Liver (tissue), 9 donors: ENCODE measurements around the gene KLF1. TPM values are rescaled to one million over a fixed set of nuclear protein-coding genes. Genes with fewer than 3 reads are reported as not detected.
A peak's percentile ranks its signal among the peaks of the same experiment; 100 is the strongest.

ENCODE experiments used
- DNase-seq: peaks from one replicate; pipeline ENCODE4 v3.0.0-alpha.2; 2017; ENCODE audit warnings: low spot score
- H3K27ac ChIP-seq, 2 donors: one replicate each; pipeline ENCODE4 v1.7.0; 2013; ENCODE audit warnings: inconsistent platforms in 2 of 2, low read length in 2 of 2, control low read depth in 1 of 2, low read depth in 1 of 2, mild to moderate bottlenecking in 1 of 2
- H3K27me3 ChIP-seq, 4 donors: one replicate each; pipeline versions ENCODE4 v1.6.1 to v1.7.0; 2013; ENCODE audit warnings: low read length in 3 of 4, inconsistent platforms in 1 of 4, mild to moderate bottlenecking in 1 of 4, moderate library complexity in 1 of 4; ENCODE audit not compliant: control insufficient read depth in 4 of 4, insufficient read depth in 4 of 4
- H3K36me3 ChIP-seq, 4 donors: one replicate each; pipeline versions ENCODE4 v1.6.1 to v1.7.0; 2013; ENCODE audit warnings: low read length in 3 of 4, mild to moderate bottlenecking in 3 of 4, low read depth in 1 of 4, moderate library complexity in 1 of 4; ENCODE audit not compliant: control insufficient read depth in 4 of 4, insufficient read depth in 3 of 4
- H3K4me1 ChIP-seq, 4 donors: one replicate each; pipeline versions ENCODE4 v1.6.1 to v1.7.0; 2013; ENCODE audit warnings: low read length in 3 of 4, mild to moderate bottlenecking in 3 of 4, moderate library complexity in 1 of 4; ENCODE audit not compliant: control insufficient read depth in 4 of 4, insufficient read depth in 4 of 4
- H3K4me3 ChIP-seq, 3 donors: one replicate each; pipeline versions ENCODE4 v1.6.1 to v1.7.0; 2013; ENCODE audit warnings: low read length in 3 of 3, control low read depth in 1 of 3, low read depth in 1 of 3, mild to moderate bottlenecking in 1 of 3
- H3K9ac ChIP-seq, 2 donors: one replicate each; pipeline ENCODE4 v1.7.0; 2013; ENCODE audit warnings: low read length in 2 of 2, mild to moderate bottlenecking in 2 of 2, moderate library complexity in 2 of 2, control low read depth in 1 of 2, low read depth in 1 of 2
- H3K9me3 ChIP-seq, 4 donors: one replicate each; pipeline versions ENCODE4 v1.6.1 to v1.7.0; 2013; ENCODE audit warnings: low read length in 3 of 4; ENCODE audit not compliant: control insufficient read depth in 4 of 4
- EGR1 ChIP-seq, 2 donors: IDR thresholded peaks; 2 replicates each; pipeline ENCODE4 v1.6.1; 2016 to 2018; ENCODE audit warnings: antibody characterized with exemption in 2 of 2, low read depth in 2 of 2
- FOXA1 ChIP-seq: IDR thresholded peaks from 2 replicates; pipeline ENCODE4 v1.6.1; 2016; ENCODE audit warnings: antibody characterized with exemption
- FOXA2 ChIP-seq: IDR thresholded peaks from 2 replicates; pipeline ENCODE4 v1.6.1; 2016; ENCODE audit warnings: antibody characterized with exemption
- GABPA ChIP-seq, 2 donors: IDR thresholded peaks in 1 of 2; conservative IDR thresholded peaks in 1 of 2; 2 replicates each; pipeline ENCODE4 v1.6.1; 2016; ENCODE audit warnings: antibody characterized with exemption in 2 of 2, mild to moderate bottlenecking in 1 of 2, moderate library complexity in 1 of 2
- HNF4G ChIP-seq: IDR thresholded peaks from 2 replicates; pipeline ENCODE4 v1.6.1; 2016; ENCODE audit warnings: antibody characterized with exemption
- MAX ChIP-seq: IDR thresholded peaks from 2 replicates; pipeline ENCODE4 v1.6.1; 2016; ENCODE audit warnings: antibody characterized with exemption
- NR2F2 ChIP-seq: IDR thresholded peaks from 2 replicates; pipeline ENCODE4 v1.6.1; 2016; ENCODE audit warnings: antibody characterized with exemption
- RAD21 ChIP-seq, 2 donors: IDR thresholded peaks; 2 replicates each; pipeline ENCODE4 v1.6.1; 2016; ENCODE audit warnings: antibody characterized with exemption in 2 of 2, mild to moderate bottlenecking in 2 of 2
- RXRA ChIP-seq, 2 donors: IDR thresholded peaks; 2 replicates each; pipeline ENCODE4 v1.6.1; 2017 to 2018; ENCODE audit warnings: antibody characterized with exemption in 2 of 2, mild to moderate bottlenecking in 1 of 2
- TAF1 ChIP-seq: conservative IDR thresholded peaks from 2 replicates; pipeline ENCODE4 v1.6.1; 2016; ENCODE audit warnings: antibody characterized with exemption, mild to moderate bottlenecking
- YY1 ChIP-seq: IDR thresholded peaks from 2 replicates; pipeline ENCODE4 v1.6.1; 2016; ENCODE audit warnings: antibody characterized with exemption, mild to moderate bottlenecking
- ZBTB33 ChIP-seq: IDR thresholded peaks from 2 replicates; pipeline ENCODE4 v1.6.1; 2016; ENCODE audit warnings: antibody characterized with exemption
- WGBS: extraction: QIAGEN DNeasy Blood & Tissue Kit; methylation state at CpG from one replicate; pipeline ENCODE4 v1.1.7; 2013; 5-methylcytosine and 5-hydroxymethylcytosine counted together
- polyA plus RNA-seq, 2 donors: library from polyadenylated mRNA; stranded (reverse) in 1 of 2; unstranded in 1 of 2; fragments of 200-250 nt in 1 of 2; fragments of >200 nt in 1 of 2; fragmentation: Nextera tagmentation in 1 of 2; extraction: Ambion mirVana in 1 of 2; gene quantifications; one replicate each; pipeline versions ENCODE4 v1.2.1 to v1.2.3, GENCODE V29; 2013 to 2015
- total RNA-seq, 2 donors: library from RNA; depleted of rRNA; stranded (reverse); fragments of >200 nt; gene quantifications; one replicate each; pipeline ENCODE4 v1.2.3, GENCODE V29; 2014
- TF ChIP-seq, protein P1 (sequence below): IDR thresholded peaks from 2 replicates; pipeline ENCODE4 v1.6.1; 2016; ENCODE audit warnings: antibody characterized with exemption, mild to moderate bottlenecking
- donor health status: healthy.
- donor health status: healthy.
- donor health status: healthy.
- donor health status: healthy.
- donor health status: healthy.

Gene KLF1
- total RNA-seq (100 to 1,000 TPM in 1 of 2 donors, not detected in 1; 234 TPM), polyA plus RNA-seq (not detected)

- Histone ChIP-seq H3K9me3 (peaks cover 5 to 21% (median 12%) of the 10 kb centered on the region in 4 donors), H3K27ac (no peak within 1 kb of the TSS), H3K27me3 (peaks cover 0 to 6% (median 0%) of the 10 kb centered on the region in 4 donors), H3K9ac (no peak within 1 kb of the TSS), H3K4me3 (peak within 1 kb of the TSS in 1 of 3 donors; percentile 46), H3K36me3 (no peaks in the 10 kb centered on the region), H3K4me1 (peaks cover 7 to 23% (median 18%) of the 10 kb centered on the region in 4 donors)
- TF ChIP-seq EGR1 (IDR thresholded peaks at IDR 0.05; ENCODE audit: low read depth in 2 of 2) (no peak), NR2F2 (no peak), RAD21 (IDR thresholded peaks at IDR 0.05) (no peak), FOXA1 (no peak), ZBTB33 (no peak), MAX (no peak), RXRA (IDR thresholded peaks at IDR 0.05) (no peak), HNF4G (no peak), FOXA2 (no peak), TAF1 (no peak), YY1 (no peak), GABPA (IDR thresholded peaks at IDR 0.05 in 1 of 2, conservative IDR thresholded peaks at IDR 0.05 in 1 of 2) (no peak)
- TF ChIP-seq, protein P1, sequence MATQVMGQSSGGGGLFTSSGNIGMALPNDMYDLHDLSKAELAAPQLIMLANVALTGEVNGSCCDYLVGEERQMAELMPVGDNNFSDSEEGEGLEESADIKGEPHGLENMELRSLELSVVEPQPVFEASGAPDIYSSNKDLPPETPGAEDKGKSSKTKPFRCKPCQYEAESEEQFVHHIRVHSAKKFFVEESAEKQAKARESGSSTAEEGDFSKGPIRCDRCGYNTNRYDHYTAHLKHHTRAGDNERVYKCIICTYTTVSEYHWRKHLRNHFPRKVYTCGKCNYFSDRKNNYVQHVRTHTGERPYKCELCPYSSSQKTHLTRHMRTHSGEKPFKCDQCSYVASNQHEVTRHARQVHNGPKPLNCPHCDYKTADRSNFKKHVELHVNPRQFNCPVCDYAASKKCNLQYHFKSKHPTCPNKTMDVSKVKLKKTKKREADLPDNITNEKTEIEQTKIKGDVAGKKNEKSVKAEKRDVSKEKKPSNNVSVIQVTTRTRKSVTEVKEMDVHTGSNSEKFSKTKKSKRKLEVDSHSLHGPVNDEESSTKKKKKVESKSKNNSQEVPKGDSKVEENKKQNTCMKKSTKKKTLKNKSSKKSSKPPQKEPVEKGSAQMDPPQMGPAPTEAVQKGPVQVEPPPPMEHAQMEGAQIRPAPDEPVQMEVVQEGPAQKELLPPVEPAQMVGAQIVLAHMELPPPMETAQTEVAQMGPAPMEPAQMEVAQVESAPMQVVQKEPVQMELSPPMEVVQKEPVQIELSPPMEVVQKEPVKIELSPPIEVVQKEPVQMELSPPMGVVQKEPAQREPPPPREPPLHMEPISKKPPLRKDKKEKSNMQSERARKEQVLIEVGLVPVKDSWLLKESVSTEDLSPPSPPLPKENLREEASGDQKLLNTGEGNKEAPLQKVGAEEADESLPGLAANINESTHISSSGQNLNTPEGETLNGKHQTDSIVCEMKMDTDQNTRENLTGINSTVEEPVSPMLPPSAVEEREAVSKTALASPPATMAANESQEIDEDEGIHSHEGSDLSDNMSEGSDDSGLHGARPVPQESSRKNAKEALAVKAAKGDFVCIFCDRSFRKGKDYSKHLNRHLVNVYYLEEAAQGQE, result no peak
- 78% methylated on average over 17 of the region's 17 CpGs for WGBS
- DNase-seq, result peak; percentile 84
Measured at GRCh38 chr19:12886969-12887747, at the start of gene KLF1. TSS of gene KLF1 (minus strand) at chr19:12887201. CDS start at chr19:12887140, 61 bp downstream.

GRCh38 chr19:12936582-12936981, 49.6 kb upstream of the KLF1 start:
- no peak for TF ChIP-seq MAX
- H3K27ac ChIP-seq, result no peak overlapping the region
- DNase-seq, result no peak
- H3K27me3 ChIP-seq, result no peaks in the 10 kb centered on the region
- WGBS, result 79% methylated on average over 7 of the region's 7 CpGs
- H3K4me1 ChIP-seq, result peaks cover 13 to 49% (median 38%) of the 10 kb centered on the region in 4 donors
- H3K9ac ChIP-seq, result no peak overlapping the region
- peaks cover 13 to 20% (median 16%) of the 10 kb centered on the region in 4 donors for H3K36me3 ChIP-seq
- no peak overlapping the region for H3K4me3 ChIP-seq
- H3K9me3 ChIP-seq, result no peaks in the 10 kb centered on the region
